Hepatocyte (in vitro differentiated cells): ENCODE measurements around the gene ABCA13.

ENCODE experiments used
- CTCF ChIP-seq: fragments of 200-600 bp; sonication (generic); IDR thresholded peaks from 2 replicates; pipeline ENCODE4 v1.5.1; 2016; ENCODE audit warnings: antibody characterized with exemption, mild to moderate bottlenecking; ENCODE audit not compliant: poor library complexity
- EZH2 ChIP-seq: fragments of 200-600 bp; sonication (generic); IDR thresholded peaks from 2 replicates; pipeline ENCODE4 v1.6.1; 2016; ENCODE audit warnings: antibody characterized with exemption, mild to moderate bottlenecking, borderline replicate concordance
- EZH2phosphoT487 ChIP-seq: fragments of 200-600 bp; sonication (generic); IDR thresholded peaks from one replicate; pipeline ENCODE4 v1.6.1; 2018; ENCODE audit warnings: antibody characterized with exemption, mild to moderate bottlenecking, low read depth, moderate library complexity; ENCODE audit not compliant: unreplicated experiment, severe bottlenecking

DNA sequence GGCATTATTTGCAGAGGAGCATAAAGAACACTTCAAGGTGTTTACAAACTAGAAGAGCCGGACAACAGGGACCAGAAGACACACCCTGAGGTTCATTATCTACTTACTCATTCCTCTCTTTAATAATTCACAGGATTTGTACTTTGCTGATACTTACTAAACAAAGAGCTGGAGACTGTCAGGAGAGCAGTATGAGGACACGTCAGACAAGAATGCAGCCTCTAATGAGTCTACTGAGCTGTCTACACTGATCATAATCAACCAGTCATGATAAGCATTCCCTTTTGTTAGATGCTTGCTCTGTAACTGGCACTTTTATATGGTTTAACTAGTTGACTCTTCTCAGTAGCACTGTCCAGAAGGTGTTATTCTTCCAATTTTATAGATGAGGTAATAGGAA, 509.7 kb downstream of the ABCA13 start:
- no peak for TF ChIP-seq CTCF
- TF ChIP-seq EZH2phosphoT487, result no peak
- TF ChIP-seq EZH2, result no peak
